Neural cell (in vitro differentiated cells): ENCODE results near the gene BRINP1. TPM values are rescaled to one million over a fixed set of nuclear protein-coding genes. Genes with fewer than 3 reads are reported as not detected.

Experiments used
- H2AFZ ChIP-seq: fragments of 200-600, 300-800 bp; sonication (generic), shearing (Covaris generic); 2 replicates; pipeline ENCODE4 v1.6.0; 2014; ENCODE audit warnings: low read depth, mild to moderate bottlenecking, antibody characterized with exemption, low read length, moderate library complexity
- H3F3A ChIP-seq: fragments of 200-600 bp; shearing (Covaris generic); 2 replicates; pipeline ENCODE4 v1.6.1; 2016; ENCODE audit warnings: mild to moderate bottlenecking, moderate library complexity, mixed read lengths, antibody characterized with exemption, low read length; ENCODE audit not compliant: insufficient read depth, poor library complexity, severe bottlenecking
- H3K27ac ChIP-seq: fragments of 200-600, 300-800 bp; sonication (generic), shearing (Covaris generic); 2 replicates; pipeline ENCODE4 v1.5.1; 2014; ENCODE audit warnings: mild to moderate bottlenecking, low read length, moderate library complexity
- H3K27me3 ChIP-seq: fragments of 300-800, 200-600 bp; sonication (generic), shearing (Covaris generic); 2 replicates; pipeline ENCODE4 v1.6.0; 2014; ENCODE audit warnings: mild to moderate bottlenecking, low read depth, low read length, moderate library complexity; ENCODE audit not compliant: insufficient read depth
- H3K36me3 ChIP-seq: fragments of 300-800, 200-600 bp; sonication (generic), shearing (Covaris generic); 2 replicates; pipeline ENCODE4 v1.5.1; 2014; ENCODE audit warnings: mild to moderate bottlenecking, antibody characterized with exemption, low read length, moderate library complexity; ENCODE audit not compliant: insufficient read depth
- H3K4me2 ChIP-seq: fragments of 300-800, 200-600 bp; sonication (generic), shearing (Covaris generic); 2 replicates; pipeline ENCODE4 v1.6.0; 2014; ENCODE audit warnings: mild to moderate bottlenecking, low read length
- H3K4me3 ChIP-seq: fragments of 300-800, 200-600 bp; sonication (generic), shearing (Covaris generic); 2 replicates; pipeline ENCODE4 v1.5.1; 2014; ENCODE audit warnings: mild to moderate bottlenecking, low read length, moderate library complexity
- H3K79me2 ChIP-seq: fragments of 200-600 bp; shearing (Covaris generic); replicated peaks from 2 replicates; pipeline ENCODE4 v1.6.0; 2014; ENCODE audit warnings: mild to moderate bottlenecking, low read length, moderate library complexity; ENCODE audit not compliant: insufficient read depth
- H3K9ac ChIP-seq: fragments of 300-800, 200-600 bp; sonication (generic), shearing (Covaris generic); 2 replicates; pipeline ENCODE4 v1.6.1; 2016; ENCODE audit warnings: mild to moderate bottlenecking, low read length, mixed read lengths
- H3K9me2 ChIP-seq: fragments of 200-600 bp; shearing (Covaris generic); 2 replicates; pipeline ENCODE4 v1.6.1; 2016; ENCODE audit warnings: mild to moderate bottlenecking, low read length, mixed read lengths; ENCODE audit not compliant: insufficient read depth
- H3K9me3 ChIP-seq: fragments of 200-600, 300-800 bp; sonication (generic), shearing (Covaris generic); 2 replicates; pipeline ENCODE4 v1.6.1; 2016; ENCODE audit warnings: mild to moderate bottlenecking, mixed run types, low read length, moderate library complexity, mixed read lengths
- H4K20me1 ChIP-seq: fragments of 200-600 bp; shearing (Covaris generic); 2 replicates; pipeline ENCODE4 v1.6.1; 2016; ENCODE audit warnings: mild to moderate bottlenecking, mixed run types; ENCODE audit not compliant: insufficient read depth
- EP300 ChIP-seq: fragments of 450-650 bp; conservative IDR thresholded peaks from 2 replicates; pipeline ENCODE4 v1.6.1; 2014; ENCODE audit warnings: antibody characterized with exemption, mild to moderate bottlenecking, moderate library complexity; ENCODE audit not compliant: poor library complexity, severe bottlenecking
- EZH2 ChIP-seq: fragments of 200-600, 300-800 bp; shearing (Covaris generic), sonication (generic); IDR thresholded peaks from 2 replicates; pipeline ENCODE4 v1.6.1; 2014; ENCODE audit warnings: antibody characterized with exemption, low read length, borderline replicate concordance, mild to moderate bottlenecking; ENCODE audit not compliant: insufficient read depth, poor library complexity, severe bottlenecking
- MXI1 ChIP-seq: fragments of 450-650 bp; conservative IDR thresholded peaks from 2 replicates; pipeline ENCODE4 v1.6.1; 2014; ENCODE audit warnings: antibody characterized with exemption, mild to moderate bottlenecking; ENCODE audit not compliant: poor library complexity, severe bottlenecking
- POLR2AphosphoS5 ChIP-seq: IDR thresholded peaks from 2 replicates; pipeline ENCODE4 v1.6.1; 2012
- RAD21 ChIP-seq: fragments of 450-650 bp; conservative IDR thresholded peaks from 2 replicates; pipeline ENCODE4 v1.6.1; 2014; ENCODE audit warnings: antibody characterized with exemption, mild to moderate bottlenecking, moderate library complexity
- SMC3 ChIP-seq: fragments of 450-650 bp; conservative IDR thresholded peaks from 2 replicates; pipeline ENCODE4 v1.6.1; 2014; ENCODE audit warnings: antibody characterized with exemption, mild to moderate bottlenecking, moderate library complexity; ENCODE audit not compliant: poor library complexity
- TAF1 ChIP-seq: IDR thresholded peaks from 2 replicates; pipeline ENCODE4 v1.6.1; 2012; ENCODE audit warnings: low read depth
- polyA plus RNA-seq: library from polyadenylated mRNA; depleted of rRNA; stranded (reverse); fragments of >200 nt; gene quantifications from 2 replicates; pipeline ENCODE4 v1.2.3, GENCODE V29; 2014
- TF ChIP-seq, protein P1 (sequence below): IDR thresholded peaks from 2 replicates; pipeline ENCODE4 v1.6.1; 2012; ENCODE audit warnings: borderline replicate concordance
- TF ChIP-seq, protein P2 (sequence below): fragments of 450-650 bp; IDR thresholded peaks from 2 replicates; pipeline ENCODE4 v1.5.1; 2014; ENCODE audit warnings: antibody characterized with exemption, mild to moderate bottlenecking, moderate library complexity; ENCODE audit not compliant: poor library complexity, severe bottlenecking

The BRINP1 gene
- polyA plus RNA-seq, 1 donor from 2014 or later = 15.6 TPM

DNA sequence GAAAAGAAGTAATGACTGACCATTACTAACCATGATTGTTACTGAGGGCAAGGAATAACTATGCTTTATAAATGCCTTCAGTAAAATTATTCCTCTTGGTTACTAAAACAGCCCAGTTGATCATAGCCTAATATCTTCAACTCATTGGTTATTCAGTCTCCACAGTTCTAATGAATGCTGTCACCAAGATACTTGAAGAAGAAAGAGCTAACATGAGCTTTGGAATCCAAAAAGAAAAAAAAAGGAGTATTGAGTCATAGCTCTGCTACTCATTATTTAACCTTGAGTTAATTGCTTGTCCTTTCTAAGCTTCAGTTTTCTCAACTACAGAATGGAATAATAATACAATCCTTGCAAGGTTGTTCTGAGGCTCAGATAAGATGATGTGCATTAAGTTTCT, 187.7 kb downstream of the BRINP1 start:
- H3K79me2 ChIP-seq = no peaks in the 10 kb centered on the region
- no peaks in the 10 kb centered on the region for H3K9me2 ChIP-seq
- H3K4me2 ChIP-seq = no peak overlapping the region
- H4K20me1 ChIP-seq = no peaks in the 10 kb centered on the region
- no peak overlapping the region for H3K9ac ChIP-seq
- no peak overlapping the region for H3K4me3 ChIP-seq
- H3K27ac ChIP-seq = no peak overlapping the region
- no peaks in the 10 kb centered on the region for H3F3A ChIP-seq
- no peaks in the 10 kb centered on the region for H3K27me3 ChIP-seq
- H2AFZ ChIP-seq = no peak overlapping the region
- no peaks in the 10 kb centered on the region for H3K36me3 ChIP-seq
- TF ChIP-seq RAD21 = no peak
- no peak for TF ChIP-seq EZH2
- TF ChIP-seq MXI1 = no peak
- TF ChIP-seq SMC3 = no peak
- no peak for TF ChIP-seq EP300
- no peak for TF ChIP-seq POLR2AphosphoS5
- no peak for TF ChIP-seq TAF1
- TF ChIP-seq, protein P1, sequence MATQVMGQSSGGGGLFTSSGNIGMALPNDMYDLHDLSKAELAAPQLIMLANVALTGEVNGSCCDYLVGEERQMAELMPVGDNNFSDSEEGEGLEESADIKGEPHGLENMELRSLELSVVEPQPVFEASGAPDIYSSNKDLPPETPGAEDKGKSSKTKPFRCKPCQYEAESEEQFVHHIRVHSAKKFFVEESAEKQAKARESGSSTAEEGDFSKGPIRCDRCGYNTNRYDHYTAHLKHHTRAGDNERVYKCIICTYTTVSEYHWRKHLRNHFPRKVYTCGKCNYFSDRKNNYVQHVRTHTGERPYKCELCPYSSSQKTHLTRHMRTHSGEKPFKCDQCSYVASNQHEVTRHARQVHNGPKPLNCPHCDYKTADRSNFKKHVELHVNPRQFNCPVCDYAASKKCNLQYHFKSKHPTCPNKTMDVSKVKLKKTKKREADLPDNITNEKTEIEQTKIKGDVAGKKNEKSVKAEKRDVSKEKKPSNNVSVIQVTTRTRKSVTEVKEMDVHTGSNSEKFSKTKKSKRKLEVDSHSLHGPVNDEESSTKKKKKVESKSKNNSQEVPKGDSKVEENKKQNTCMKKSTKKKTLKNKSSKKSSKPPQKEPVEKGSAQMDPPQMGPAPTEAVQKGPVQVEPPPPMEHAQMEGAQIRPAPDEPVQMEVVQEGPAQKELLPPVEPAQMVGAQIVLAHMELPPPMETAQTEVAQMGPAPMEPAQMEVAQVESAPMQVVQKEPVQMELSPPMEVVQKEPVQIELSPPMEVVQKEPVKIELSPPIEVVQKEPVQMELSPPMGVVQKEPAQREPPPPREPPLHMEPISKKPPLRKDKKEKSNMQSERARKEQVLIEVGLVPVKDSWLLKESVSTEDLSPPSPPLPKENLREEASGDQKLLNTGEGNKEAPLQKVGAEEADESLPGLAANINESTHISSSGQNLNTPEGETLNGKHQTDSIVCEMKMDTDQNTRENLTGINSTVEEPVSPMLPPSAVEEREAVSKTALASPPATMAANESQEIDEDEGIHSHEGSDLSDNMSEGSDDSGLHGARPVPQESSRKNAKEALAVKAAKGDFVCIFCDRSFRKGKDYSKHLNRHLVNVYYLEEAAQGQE = no peak
- TF ChIP-seq, protein P2, sequence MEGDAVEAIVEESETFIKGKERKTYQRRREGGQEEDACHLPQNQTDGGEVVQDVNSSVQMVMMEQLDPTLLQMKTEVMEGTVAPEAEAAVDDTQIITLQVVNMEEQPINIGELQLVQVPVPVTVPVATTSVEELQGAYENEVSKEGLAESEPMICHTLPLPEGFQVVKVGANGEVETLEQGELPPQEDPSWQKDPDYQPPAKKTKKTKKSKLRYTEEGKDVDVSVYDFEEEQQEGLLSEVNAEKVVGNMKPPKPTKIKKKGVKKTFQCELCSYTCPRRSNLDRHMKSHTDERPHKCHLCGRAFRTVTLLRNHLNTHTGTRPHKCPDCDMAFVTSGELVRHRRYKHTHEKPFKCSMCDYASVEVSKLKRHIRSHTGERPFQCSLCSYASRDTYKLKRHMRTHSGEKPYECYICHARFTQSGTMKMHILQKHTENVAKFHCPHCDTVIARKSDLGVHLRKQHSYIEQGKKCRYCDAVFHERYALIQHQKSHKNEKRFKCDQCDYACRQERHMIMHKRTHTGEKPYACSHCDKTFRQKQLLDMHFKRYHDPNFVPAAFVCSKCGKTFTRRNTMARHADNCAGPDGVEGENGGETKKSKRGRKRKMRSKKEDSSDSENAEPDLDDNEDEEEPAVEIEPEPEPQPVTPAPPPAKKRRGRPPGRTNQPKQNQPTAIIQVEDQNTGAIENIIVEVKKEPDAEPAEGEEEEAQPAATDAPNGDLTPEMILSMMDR = no peak
- no peaks in the 10 kb centered on the region for H3K9me3 ChIP-seq

- Histone ChIP-seq H3K79me2 (no peaks in the 10 kb centered on the region), H3K9me2 (no peaks in the 10 kb centered on the region), H3K27me3 (no peaks in the 10 kb centered on the region), H3K27ac (no peak overlapping the region), H4K20me1 (no peaks in the 10 kb centered on the region), H3F3A (no peaks in the 10 kb centered on the region), H3K4me3 (no peak overlapping the region), H3K36me3 (no peaks in the 10 kb centered on the region), H3K9me3 (no peaks in the 10 kb centered on the region), H2AFZ (no peak overlapping the region), H3K4me2 (no peak overlapping the region), H3K9ac (no peak overlapping the region)
- TF ChIP-seq, protein P2 = no peak
- TF ChIP-seq MXI1 (no peak), EP300 (no peak), SMC3 (no peak), TAF1 (no peak), RAD21 (no peak), POLR2AphosphoS5 (no peak)
- TF ChIP-seq, protein P1 = no peak
These were observed 188.3 kb downstream of the BRINP1 start for GRCh38 chr9:119180897-119181296.
